HG03558 (cell line): ENCODE data around the gene NEURL1.

ENCODE experiments used
- ATAC-seq: cut with Tn5 transposase; IDR thresholded peaks from one replicate; pipeline ENCODE4 v1.9.1; 2021; ENCODE audit warnings: moderate number of reproducible peaks; ENCODE audit not compliant: unreplicated experiment; ENCODE audit errors: extremely low read depth

NEURL1 gene, protein sequence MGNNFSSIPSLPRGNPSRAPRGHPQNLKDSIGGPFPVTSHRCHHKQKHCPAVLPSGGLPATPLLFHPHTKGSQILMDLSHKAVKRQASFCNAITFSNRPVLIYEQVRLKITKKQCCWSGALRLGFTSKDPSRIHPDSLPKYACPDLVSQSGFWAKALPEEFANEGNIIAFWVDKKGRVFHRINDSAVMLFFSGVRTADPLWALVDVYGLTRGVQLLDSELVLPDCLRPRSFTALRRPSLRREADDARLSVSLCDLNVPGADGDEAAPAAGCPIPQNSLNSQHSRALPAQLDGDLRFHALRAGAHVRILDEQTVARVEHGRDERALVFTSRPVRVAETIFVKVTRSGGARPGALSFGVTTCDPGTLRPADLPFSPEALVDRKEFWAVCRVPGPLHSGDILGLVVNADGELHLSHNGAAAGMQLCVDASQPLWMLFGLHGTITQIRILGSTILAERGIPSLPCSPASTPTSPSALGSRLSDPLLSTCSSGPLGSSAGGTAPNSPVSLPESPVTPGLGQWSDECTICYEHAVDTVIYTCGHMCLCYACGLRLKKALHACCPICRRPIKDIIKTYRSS

DNA sequence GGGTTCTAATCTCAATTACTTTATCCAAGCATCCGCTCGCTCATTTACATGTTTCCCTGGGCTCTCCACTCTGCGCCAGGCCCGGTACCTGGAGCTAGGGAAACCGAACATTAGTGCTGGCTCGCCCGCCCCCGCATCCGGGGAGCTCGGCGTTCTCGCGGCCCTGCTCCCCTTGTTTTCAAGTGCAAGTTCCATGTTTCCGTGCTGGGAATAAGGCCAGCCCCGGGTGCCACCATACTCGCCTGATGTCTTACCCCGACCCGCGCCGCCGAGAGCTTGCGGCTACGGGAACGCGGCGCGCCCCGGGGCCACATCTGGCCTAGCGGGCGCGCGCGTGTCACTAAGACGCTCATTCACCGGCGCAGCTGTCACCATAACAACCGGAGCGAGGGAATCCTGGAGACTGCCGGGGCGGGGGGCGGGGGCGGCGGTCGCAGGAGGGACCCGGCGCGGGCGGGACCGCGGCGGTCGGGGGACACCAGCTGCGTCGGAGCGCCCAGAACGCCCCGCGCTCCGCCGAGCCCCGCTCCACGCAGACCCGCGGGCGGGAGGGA, at the start of gene NEURL1:
Gene NEURL1 (plus strand): TSS at position 344 of the 554 bp plus-strand sequence. CDS start 683 bp downstream, outside the sequence.
- ATAC-seq = no peak

DNA sequence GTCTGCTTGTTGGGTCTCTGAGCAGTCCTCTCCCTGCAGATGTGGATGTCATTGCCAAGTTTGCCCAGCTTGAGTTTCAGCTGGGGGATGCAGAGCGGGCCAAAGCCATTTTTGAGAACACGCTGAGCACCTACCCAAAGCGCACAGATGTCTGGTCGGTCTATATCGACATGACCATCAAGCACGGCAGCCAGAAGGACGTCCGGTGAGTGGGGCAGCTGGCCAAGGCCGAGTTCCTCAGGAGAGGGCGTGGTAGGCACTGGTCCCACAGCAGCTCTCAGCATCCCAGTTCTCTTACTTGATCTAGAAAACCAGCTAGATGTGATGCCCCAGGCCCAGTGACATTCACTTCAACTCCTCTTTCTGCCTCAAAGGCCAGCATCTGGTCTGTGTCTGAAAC, 49.0 kb upstream of the NEURL1 start:
- ATAC-seq = no peak

DNA sequence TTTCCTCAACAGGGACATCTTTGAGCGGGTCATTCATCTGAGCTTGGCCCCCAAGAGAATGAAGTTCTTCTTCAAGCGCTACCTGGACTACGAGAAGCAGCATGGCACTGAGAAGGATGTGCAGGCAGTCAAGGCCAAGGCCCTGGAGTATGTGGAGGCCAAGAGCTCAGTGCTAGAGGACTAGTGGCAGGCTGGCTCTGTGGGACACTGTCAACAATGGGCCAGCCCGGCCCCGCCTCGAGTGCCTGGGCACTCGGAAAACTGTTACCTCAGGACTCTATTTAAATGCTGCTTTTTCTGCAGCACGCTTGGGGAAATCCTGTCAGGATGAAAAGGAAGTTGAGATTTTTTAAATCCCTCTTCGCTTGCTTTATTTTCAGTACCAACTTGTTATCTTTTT, 48.1 kb upstream of the NEURL1 start:
- ATAC-seq = no peak

DNA sequence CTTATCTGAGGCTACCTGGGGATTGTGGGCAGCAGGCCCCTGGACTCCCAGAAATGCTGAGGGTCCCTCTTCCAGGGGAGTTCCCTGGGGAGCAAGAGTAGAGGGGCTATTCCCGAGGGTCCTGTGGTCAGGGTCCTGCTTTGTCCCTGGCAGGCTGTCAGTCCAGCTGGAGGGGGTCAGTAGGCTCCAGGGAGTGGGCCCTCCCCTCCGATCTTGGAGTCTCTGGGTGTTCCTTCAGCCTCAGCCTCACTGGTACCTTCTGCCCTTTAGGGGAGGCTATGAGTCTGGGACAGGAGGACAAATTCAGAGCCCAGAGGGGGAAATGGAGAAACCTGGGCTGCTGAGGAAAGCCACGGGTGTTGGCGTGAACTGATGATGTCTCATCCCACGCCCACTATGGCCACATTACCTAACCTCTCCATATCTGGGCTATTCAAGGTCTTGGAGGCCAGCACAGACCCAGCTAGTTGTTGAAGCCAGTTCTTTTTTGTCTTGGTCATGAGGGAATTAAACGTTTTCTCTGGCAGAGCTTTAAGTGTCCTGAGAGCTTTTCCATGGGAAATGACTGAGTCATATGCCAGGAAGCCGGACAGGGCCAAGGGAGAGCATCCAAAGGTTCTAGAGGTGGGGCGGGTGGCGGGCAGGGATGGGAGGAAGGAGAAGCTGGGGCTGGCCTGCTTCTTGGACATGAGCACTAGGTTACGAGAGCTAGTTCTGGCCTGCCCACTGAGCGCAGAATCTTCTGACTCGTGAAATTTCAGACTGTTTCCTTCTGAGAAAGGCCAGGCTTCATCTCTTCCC, 47.5 kb upstream of the NEURL1 start:
- no peak for ATAC-seq

DNA sequence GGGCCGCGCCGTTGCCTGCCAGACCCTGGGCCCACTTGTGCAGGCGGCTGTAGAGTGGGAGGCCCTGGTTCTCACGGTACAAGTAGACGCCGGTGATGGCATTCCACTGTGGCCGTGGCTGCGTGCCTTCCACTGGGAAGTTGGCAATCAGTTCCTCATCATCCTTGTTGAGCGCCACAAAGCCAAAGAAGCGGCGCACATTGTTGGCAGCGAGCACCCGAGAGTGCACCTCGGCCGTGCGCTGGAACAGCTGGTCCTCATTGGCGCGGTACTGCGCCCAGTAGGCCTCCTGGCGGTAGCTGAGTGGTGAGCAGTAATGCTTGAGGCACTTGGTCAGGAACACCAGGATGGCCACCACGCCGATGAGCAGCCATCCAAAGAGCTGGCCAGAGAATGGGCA, 46.3 kb upstream of the NEURL1 start:
- ATAC-seq = no peak

DNA sequence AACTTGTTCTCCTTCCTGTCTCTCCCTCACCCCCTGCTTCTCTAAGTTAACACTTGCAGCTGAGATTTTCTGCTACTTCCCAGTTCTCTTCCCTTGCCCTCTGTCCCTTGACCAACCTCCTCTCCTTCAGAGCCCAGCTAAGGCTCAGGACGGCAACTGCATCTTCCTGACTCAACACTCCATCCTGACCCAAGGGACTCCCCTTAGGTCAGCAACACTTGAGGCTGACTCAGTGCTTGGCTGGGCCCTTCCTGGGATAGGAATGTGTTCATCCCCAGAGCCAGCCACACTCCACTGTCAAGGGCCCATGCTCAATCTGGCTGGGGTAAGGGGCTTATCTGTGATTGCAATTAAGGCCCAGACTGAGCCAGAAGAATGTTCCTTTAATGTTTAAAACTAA, 44.8 kb upstream of the NEURL1 start:
- no peak for ATAC-seq

DNA sequence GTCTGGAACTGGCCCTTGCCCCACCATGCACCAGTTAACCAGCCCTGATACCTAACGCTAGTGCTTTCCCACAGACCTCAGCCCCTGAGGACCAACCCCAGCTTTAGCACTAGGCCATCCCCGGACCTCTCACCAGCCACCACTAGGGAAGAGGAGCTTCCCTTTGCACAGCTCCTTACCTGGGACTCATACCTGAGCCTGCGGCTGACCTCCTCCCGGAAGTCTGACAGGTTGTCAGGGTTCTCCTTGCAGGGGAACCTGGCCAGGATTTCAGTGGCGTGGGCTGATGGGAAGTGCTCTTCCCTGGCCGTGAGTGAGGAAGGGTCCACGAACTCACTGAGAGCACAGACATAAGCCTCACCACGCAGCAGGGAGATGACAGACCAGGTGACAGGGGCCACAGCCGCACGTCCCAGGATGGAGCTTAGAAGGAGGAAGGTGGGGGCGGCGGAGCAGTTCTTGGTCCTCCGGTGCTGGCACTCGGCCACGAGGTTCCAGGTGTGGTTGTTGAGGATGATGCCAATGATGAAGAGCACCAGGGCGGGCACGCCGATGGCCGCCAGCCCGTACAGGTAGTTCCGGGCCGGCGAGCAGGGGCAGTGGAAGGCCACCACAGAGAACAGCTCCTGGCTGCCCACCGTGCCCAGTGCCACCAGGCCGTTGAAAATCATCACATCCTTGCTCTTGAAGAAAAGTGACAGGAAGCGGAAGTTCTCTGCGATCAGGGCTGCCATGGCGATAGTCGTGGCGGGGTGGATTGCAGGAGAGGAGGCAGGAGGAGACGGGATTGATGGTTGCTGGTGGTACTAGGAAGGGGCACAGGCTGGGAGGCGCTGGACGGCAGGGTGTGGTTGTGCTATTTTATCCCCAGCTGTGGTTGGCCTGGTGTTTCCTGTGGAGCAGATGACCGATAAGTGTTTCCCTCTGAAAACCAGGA, 44.0 kb upstream of the NEURL1 start:
- no peak for ATAC-seq

DNA sequence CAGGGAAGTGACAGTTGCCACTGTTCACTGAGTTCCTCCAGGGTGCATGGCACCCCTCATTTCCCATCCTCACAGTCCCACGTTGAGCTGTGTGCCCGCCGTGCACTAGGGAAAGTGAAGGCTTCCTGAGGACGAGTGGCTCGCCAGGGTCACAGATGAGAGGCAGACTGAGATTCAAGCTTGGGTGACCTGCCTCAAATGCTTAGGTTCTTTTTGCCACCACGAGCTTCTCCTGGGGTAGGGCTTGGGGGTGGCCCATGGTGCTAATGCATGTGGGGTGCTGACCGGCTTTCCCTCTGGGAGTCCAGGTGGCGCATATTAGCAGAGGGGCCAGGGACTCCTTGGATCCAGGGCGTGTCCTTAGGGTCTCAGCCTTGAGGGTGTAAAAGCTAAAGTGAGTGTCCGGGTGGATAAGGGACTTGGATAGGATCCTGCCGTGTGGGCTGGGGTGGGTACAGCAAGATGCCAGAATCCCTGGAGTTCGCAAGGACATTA, 43.3 kb upstream of the NEURL1 start:
- ATAC-seq = no peak

DNA sequence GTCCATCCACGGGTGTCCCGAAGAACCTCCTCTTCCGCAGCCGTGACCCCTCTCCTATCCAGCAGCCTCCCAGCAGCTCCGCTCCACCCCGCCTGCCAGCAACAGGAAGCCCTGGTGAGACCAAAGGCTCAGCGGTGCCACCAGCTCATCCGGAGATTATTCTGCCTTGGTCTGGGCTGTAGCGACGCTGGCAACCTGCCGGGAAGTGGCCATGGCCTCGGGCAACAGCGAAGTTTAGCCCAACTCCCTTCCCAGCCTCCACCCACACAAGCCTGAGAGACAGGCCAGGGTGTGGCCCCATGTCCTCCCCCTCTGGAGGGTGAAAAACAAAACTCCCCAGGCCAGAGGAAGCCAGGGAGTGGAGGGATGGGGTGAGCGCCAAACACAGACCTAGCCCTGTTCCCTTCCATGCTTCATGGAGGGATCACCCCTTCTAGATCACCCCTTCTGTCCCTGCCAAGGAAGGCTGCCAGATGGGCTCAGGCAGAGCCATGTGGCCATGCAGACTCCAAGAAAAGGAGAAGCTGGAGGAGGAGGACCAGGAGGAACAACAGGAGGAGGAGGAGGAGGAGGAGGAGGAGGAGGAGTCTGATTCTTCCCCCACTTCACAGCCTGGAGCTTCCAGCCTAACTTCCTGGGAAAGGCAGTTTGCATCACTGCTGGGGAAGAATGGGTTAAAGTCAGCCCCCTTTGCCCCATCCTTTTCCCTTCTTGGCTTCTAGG, 42.3 kb upstream of the NEURL1 start:
- no peak for ATAC-seq

DNA sequence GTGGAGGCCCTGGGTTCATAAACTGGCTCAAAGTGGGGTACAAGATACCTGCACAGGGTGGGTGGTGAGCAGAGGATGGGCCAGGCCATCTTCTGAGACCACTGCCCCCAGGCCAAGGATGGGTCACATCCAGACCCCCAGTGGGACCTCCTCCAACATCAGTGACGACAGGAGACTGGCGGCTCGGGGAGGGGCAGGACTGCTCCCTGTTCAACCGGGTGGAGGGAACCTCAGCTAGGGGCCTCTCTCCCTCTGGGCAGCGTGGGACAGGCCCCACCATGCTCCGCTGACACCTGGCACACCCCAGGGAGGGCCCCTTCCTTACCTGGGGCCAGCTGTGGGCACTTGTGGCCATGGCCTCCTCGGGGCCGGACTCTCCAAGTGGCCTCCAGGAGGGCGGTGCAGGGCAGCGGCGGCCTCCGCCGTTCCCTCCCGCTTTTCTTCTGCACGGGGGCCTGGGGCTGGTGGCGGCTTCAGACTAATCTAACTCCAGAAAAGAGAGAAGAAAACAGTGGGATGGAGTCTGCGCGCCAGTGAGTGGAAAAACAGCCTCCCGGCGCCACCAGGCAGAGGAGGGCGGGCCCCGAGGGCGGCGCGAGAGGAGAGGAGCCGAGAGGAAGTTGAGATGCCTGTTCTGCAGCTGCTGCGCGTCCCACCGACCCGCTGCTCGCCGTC, 41.5 kb upstream of the NEURL1 start, which contains the start of gene CALHM2:
Gene CALHM2 (minus strand): TSS at position 540 of the 675 bp plus-strand sequence. CDS start 2,429 bp downstream, outside the sequence.
- no peak for ATAC-seq

DNA sequence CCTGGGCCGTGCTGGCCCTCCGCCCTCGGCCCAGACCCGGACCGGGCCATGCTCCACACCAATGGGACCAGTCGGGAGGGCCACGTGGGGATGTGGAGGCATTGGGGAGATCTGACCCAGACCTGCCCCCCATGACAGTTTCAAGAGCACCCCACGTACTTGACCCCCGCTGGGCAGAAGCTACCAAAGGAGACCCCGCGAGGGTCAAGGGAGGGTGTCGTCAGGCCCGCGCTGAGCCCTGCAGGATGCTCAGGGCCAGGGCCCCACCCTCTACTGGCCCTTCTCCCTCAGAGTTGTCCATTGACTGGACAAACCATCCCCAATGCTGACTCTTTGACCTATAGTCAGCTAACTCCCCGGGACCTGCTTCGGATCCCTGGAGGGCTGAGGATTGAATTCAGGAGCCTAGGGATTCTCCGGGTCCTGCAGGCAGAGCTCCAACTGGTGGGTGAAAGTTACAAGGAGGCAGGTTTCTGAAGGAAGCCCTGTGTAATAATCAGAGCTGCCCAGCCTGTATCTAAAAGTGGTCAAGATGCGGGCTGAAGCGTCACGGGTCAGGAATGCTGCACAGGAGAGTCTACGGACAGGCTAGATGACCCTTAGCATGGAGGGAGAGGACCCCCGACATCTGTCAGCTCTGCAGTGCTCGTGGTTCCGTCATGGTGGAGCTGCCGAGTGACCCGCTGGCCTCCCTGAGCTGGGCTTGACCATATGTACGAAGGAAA, 40.8 kb upstream of the NEURL1 start:
- no peak for ATAC-seq

DNA sequence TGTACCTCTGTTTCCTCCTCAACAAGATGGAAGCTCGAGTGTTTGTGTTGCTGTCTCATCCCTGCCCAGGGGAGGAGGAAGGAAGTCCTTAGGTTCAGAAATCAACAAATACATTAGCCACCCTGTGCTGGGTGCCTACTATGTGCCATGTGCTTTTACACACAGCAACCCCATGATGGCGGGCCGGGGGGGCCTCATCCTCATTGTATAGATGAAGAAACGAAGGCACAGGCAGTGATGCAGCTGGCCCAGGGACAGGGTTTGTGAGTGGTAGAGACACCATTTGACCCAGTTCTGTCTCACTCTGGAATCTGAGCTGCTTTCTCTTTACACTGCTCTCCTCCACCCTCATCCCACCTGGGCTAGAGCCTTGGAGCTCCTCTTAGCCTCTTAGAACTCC, 39.5 kb upstream of the NEURL1 start:
- no peak for ATAC-seq

DNA sequence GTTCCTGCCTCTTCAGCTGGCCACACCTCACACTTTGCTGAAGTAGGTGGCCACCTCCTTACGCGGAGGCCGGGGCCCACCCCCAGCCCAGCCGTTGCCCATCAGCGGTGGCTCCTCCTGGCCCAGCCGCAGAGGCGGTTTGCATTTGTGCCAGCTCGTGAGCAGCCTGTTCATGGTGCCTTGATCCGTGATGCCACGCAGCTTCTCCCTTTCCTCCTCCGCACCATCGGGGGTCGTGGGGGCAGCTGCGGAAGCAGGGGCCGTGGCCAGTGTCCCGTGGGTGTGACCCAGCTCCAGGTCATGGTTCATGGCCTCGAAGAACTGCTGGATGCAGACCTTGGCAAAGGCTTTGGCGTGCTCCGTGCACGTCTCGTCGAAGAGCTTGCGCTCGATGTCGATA, 38.3 kb upstream of the NEURL1 start:
- no peak for ATAC-seq

DNA sequence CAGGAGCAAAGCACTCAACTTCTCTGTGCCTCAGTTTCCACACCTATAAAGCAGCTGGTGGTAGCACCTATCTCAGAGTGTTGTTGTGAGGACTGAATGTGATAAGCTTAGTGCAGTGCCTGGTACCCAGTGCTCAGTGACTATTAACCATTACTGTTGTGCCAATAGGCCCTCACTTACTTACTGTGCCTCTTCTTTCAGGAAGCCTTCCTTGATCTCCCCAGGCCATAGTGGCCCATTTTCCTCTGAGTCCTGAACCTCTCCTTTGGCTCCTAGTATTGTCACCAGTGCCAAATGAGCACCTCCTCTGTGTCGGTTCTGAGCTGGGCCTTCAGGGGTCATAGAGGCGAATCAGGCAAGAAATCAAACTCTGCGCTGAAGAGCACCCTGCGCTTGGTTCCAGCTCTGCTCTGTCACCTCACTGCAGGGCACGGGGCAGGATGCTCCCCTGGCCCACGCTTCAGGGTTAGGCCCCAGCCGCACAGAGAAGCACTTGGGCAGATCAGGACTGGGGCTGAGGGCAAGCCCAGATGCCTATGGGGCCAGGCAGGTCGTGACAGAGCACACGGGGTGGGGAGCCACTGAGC, 37.3 kb upstream of the NEURL1 start:
- no peak for ATAC-seq

DNA sequence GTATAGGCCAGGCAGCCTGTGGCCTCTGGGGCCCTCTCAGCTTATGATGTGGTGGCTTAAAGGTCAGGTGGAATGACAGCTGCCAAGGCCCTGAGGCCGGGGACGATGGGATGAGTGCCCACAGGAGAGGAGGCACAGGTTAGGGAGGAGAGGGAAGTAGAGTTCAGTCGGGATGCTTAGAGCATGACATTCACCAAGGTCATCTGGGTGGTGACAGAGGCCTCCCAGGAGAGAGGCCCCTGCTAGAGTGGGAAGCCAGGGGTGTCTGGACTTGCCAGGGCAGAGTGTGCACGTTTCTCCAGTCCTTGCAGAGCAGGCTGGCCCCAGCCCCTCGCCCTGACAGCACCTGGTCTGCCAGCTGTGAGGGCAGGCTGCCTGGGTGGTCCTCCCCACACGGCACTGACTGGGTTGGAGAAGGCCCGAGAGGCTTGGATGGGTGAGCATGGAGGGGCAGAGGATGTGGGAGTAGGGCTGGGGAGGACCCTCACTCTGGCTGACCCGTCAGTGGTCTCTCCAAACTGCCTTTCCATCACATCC, 36.3 kb upstream of the NEURL1 start:
- no peak for ATAC-seq

DNA sequence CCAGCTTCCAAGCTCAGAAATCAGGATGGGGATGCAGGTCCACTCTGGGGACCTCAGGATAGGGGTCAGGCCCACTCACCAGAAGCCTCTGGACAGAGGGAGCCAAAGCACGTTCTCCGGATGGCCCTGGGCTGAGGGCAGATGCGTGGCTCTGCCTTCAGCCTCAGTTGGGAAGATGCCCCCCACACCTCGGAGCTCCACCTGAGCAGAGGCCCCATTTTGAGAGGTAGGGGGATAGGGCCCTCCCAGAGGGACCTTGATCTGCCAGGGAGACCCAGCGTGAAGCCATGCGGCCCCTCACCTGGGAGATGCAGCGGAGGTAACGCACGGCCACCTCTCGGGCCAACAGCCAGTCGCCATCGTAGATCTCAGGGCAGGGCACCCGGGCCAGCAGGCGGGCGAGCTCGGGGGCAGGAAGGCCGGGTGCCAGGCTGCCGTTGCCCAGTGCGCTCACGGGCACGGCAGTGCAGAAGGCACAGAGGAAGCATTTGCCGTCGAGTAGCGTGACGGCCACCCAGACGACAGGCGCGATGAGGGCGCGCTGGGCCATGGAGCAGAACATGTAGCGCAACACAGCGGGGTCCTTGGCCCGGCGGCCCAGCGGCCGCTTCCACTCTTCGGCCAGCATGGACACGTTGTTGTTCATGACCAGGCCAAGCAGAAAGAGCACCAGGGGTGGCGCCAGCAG, 35.5 kb upstream of the NEURL1 start:
- ATAC-seq = no peak

DNA sequence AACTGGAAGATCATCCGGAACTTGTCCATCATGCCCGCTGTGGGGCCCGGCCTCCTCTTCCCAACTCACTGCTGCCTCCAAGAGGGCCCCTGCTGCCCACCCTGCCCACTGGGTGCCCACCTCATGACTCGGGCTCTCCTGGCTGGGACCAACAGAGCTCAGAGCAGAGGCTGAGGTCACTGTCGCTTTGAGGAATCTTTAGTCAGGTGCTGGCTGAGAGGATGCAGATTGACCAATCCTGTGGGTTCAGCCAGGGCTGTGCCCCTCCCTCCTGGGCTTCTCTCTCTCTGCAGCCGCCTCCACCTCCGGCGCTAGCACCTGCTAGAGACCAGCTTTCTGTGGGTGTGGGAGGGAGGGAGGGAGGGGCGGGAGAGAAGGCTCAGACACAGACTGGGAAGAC, 34.8 kb upstream of the NEURL1 start, which contains the start of gene CALHM1:
Gene CALHM1 (minus strand): TSS at position 181 of the 400 bp plus-strand sequence. CDS start 149 bp downstream, at position 32.
- ATAC-seq = no peak
